ENCODE data around the gene LBHD2. TPM values are rescaled to one million over a fixed set of nuclear protein-coding genes. Genes with fewer than 3 reads are reported as not detected.

The LBHD2 gene
- total and polyA plus RNA-seq, 2 of the 13 experiments (the other 11 are each of a cell fraction or from before 2014, with no cell fraction given) = 0.67 to 1.00 TPM

GRCh38 chr14:103097994-103098957 is 14.3 kb downstream of the LBHD2 start (continued):
- TF ChIP-seq ZNF639 (CRISPR knock-in tag; conservative IDR thresholded peaks at IDR 0.05) (no peak), JDP2 (CRISPR knock-in tag; IDR thresholded peaks at IDR 0.05; ENCODE audit: borderline replicate concordance) (no peak), ZNF383 (CRISPR knock-in tag; IDR thresholded peaks at IDR 0.05; ENCODE audit: borderline replicate concordance) (no peak), ESRRA (CRISPR knock-in tag; IDR thresholded peaks at IDR 0.05; ENCODE audit: low read depth) (no peak; the same call in 1 of the 2 replicates), KAT2B (IDR thresholded peaks at IDR 0.05; ENCODE audit: borderline replicate concordance, low read depth, low read length) (no peak), ZBTB4 (CRISPR knock-in tag; IDR thresholded peaks at IDR 0.05; ENCODE audit: borderline replicate concordance) (0 out of 2 replicates have a peak, but pooled peaks have one; percentile 54), ZNF569 (CRISPR knock-in tag; IDR thresholded peaks at IDR 0.05; ENCODE audit: borderline replicate concordance) (no peak), ZNF180 (CRISPR knock-in tag; IDR thresholded peaks at IDR 0.05; ENCODE audit: borderline replicate concordance, low read depth) (no peak), HOXA7 (CRISPR knock-in tag; IDR thresholded peaks at IDR 0.05) (no peak), NR0B2 (CRISPR knock-in tag; IDR thresholded peaks at IDR 0.05) (no peak), HMGXB3 (CRISPR knock-in tag; IDR thresholded peaks at IDR 0.05; ENCODE audit: borderline replicate concordance) (no peak), ISL2 (CRISPR knock-in tag; IDR thresholded peaks at IDR 0.05) (no peak), ZNF674 (CRISPR knock-in tag; IDR thresholded peaks at IDR 0.05; ENCODE audit: low read depth) (no peak), ZNF282 (IDR thresholded peaks at IDR 0.05; ENCODE audit: partially characterized antibody) (no peak), ZNF34 (CRISPR knock-in tag; IDR thresholded peaks at IDR 0.05; ENCODE audit: borderline replicate concordance) (no peak), MEIS2 (CRISPR knock-in tag; IDR thresholded peaks at IDR 0.05) (0 out of 2 replicates have a peak, but pooled peaks have one; percentile 54), MIXL1 (CRISPR knock-in tag; IDR thresholded peaks at IDR 0.05) (no peak), PHF8 (CRISPR knock-in tag; IDR thresholded peaks at IDR 0.05) (no peak), HNF4A (CRISPR knock-in tag; IDR thresholded peaks at IDR 0.05) (no peak), PHB2 (IDR thresholded peaks at IDR 0.05; ENCODE audit: partially characterized antibody) (no peak)
